ENCODE measurements around the gene ST6GAL1.

DNA sequence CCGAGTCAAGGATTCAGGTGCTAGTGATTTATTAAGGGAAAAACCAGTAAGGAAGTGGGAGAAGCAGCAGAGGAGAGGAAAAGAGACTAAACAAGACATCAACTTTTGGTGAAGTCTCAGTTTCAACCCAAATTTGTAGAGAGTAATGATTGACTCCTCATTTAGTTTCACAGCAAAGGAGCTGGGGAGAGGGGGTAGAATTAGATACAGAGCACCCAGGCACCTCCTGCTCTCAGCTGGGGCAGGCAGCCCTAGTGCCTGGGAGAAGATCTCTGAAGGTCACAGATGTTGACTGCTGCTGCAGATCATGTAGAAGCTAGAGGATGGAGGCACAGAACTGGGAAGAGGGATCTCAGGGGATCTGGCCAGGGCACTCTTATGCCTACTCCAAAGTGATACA, 179.8 kb downstream of the ST6GAL1 start:
- TF ChIP-seq CTCF (IDR thresholded peaks at IDR 0.05; ENCODE audit: control extremely low read depth in 1 of 3, insufficient read depth in 1 of 3, low read depth in 1 of 3, low read length in 3 of 3) (no peak), SP1 (IDR thresholded peaks at IDR 0.05; ENCODE audit: low read depth, low read length) (no peak), POLR2AphosphoS5 (IDR thresholded peaks at IDR 0.05; ENCODE audit: low read depth, low read length) (no peak), RNF2 (IDR thresholded peaks at IDR 0.05; ENCODE audit: borderline replicate concordance, low read depth, low read length, missing control alignments, poor library complexity, severe bottlenecking) (no peak), SIN3A (conservative IDR thresholded peaks at IDR 0.05 in 1 of 2, IDR thresholded peaks at IDR 0.05 in 1 of 2; ENCODE audit: low read depth in 1 of 2, low read length in 2 of 2) (no peak), TCF12 (IDR thresholded peaks at IDR 0.05; ENCODE audit: low read depth, low read length) (no peak), RAD21 (IDR thresholded peaks at IDR 0.05 in 1 of 2, conservative IDR thresholded peaks at IDR 0.05 in 1 of 2; ENCODE audit: low read depth in 2 of 2, low read length in 2 of 2) (no peak), BACH1 (IDR thresholded peaks at IDR 0.05; ENCODE audit: low read length) (no peak), CEBPB (IDR thresholded peaks at IDR 0.05; ENCODE audit: low read depth, low read length) (no peak)

Data from H1 (cell line).